Measurements from ENCODE around the gene ICAM1.

The ICAM1 gene

GRCh38 chr19:10328558-10329429, 57.9 kb downstream of the ICAM1 start:
- no peak for DNase-seq

GRCh38 chr19:10329555-10329954, 58.6 kb downstream of the ICAM1 start:
- no peak for DNase-seq

- DNase-seq = no peak
These were observed 61.4 kb downstream of the ICAM1 start for GRCh38 chr19:10332158-10332964.

- DNase-seq = peak; percentile 99
These were observed 62.2 kb downstream of the ICAM1 start, which contains the start of gene RAVER1 for GRCh38 chr19:10332965-10333757. Gene RAVER1 (minus strand): TSS chr19:10333529. CDS start chr19:10333507, 22 bp downstream.

- peak; percentile 92 for DNase-seq
These were observed 63.1 kb downstream of the ICAM1 start for GRCh38 chr19:10333758-10334587.

- DNase-seq = peak; percentile 89
These were observed 63.9 kb downstream of the ICAM1 start for GRCh38 chr19:10334588-10335351.

GRCh38 chr19:10335352-10335985, 64.5 kb downstream of the ICAM1 start:
- DNase-seq = no peak

All from NCI-H510A treated with DMSO at 0.1 percent for 48 hours (cell line).